ENCODE measurements around the gene SAV1. TPM values are rescaled to one million over a fixed set of nuclear protein-coding genes. Genes with fewer than 3 reads are reported as not detected.

Gene SAV1
- total and polyA plus RNA-seq, 2 of the 13 experiments (the other 11 are each of a cell fraction or from before 2014, with no cell fraction given): 7.3 to 8.2 TPM

DNA sequence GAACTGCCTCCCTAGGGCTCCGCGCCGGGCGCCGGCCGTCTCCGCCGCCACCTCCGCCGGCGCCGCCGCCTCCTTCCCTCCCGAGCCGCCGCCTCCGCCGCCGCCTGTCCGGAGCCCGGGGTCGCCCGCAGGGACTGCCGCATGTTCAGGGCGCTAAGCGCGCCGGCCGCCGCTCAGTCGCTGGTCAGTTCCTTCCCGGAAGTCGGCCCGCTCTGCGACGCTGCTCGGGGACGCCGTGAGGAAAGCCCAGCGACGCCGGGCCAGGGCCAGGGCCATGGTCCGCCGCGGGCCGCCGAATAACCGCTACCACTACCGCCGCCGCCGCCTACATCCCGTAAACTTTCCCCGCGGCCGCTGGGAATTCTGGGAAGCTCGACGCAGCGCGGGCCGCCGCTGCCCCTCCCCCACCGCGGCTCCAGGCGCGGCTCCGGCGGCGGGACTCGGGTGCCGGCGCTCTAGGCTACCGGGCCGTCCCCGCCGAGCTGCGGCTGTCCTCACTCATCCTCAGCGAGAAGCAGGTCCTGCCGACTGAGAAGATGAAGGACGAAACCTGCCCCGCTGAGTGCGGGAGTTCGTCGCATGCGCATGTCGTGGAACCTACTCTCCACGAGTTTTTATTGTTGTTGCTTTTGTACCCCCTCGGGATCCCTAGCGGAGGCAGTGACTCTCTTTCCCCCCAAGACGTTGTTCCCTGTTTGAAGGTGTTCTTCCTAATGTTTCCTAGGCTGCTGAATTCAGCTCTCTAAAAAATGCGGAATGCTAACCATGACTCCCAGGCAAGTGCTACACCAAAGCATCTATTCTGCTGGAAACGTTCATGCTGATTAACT lies at the start of gene SAV1 (continued):
- TF ChIP-seq, protein P1, sequence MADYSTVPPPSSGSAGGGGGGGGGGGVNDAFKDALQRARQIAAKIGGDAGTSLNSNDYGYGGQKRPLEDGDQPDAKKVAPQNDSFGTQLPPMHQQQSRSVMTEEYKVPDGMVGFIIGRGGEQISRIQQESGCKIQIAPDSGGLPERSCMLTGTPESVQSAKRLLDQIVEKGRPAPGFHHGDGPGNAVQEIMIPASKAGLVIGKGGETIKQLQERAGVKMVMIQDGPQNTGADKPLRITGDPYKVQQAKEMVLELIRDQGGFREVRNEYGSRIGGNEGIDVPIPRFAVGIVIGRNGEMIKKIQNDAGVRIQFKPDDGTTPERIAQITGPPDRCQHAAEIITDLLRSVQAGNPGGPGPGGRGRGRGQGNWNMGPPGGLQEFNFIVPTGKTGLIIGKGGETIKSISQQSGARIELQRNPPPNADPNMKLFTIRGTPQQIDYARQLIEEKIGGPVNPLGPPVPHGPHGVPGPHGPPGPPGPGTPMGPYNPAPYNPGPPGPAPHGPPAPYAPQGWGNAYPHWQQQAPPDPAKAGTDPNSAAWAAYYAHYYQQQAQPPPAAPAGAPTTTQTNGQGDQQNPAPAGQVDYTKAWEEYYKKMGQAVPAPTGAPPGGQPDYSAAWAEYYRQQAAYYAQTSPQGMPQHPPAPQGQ (CRISPR knock-in tag; IDR thresholded peaks at IDR 0.05; ENCODE audit: borderline replicate concordance): peak; percentile 44; the same call in 1 of the 2 replicates
- TF ChIP-seq, protein P2, sequence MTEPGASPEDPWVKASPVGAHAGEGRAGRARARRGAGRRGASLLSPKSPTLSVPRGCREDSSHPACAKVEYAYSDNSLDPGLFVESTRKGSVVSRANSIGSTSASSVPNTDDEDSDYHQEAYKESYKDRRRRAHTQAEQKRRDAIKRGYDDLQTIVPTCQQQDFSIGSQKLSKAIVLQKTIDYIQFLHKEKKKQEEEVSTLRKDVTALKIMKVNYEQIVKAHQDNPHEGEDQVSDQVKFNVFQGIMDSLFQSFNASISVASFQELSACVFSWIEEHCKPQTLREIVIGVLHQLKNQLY (CRISPR knock-in tag; IDR thresholded peaks at IDR 0.05): no peak
- TF ChIP-seq, protein P3, sequence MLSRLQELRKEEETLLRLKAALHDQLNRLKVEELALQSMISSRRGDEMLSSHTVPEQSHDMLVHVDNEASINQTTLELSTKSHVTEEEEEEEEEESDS (CRISPR knock-in tag; IDR thresholded peaks at IDR 0.05; ENCODE audit: borderline replicate concordance): peak; percentile 99
- peak; percentile 59; the same call in 1 of the 2 replicates for TF ChIP-seq ZNF598 (CRISPR knock-in tag; IDR thresholded peaks at IDR 0.05; ENCODE audit: borderline replicate concordance)
- TF ChIP-seq ZNF333 (CRISPR knock-in tag; IDR thresholded peaks at IDR 0.05; ENCODE audit: borderline replicate concordance): 0 out of 2 replicates have a peak, but pooled peaks have one; percentile 36
- peak; percentile 69; the same call in 1 of the 2 replicates for TF ChIP-seq ZNF891 (CRISPR knock-in tag; IDR thresholded peaks at IDR 0.05)
- peak; percentile 92 for TF ChIP-seq MED1 (CRISPR knock-in tag; IDR thresholded peaks at IDR 0.05)
- peak; percentile 38; the same call in 1 of the 2 replicates for TF ChIP-seq ZBTB3 (CRISPR knock-in tag; IDR thresholded peaks at IDR 0.05; ENCODE audit: borderline replicate concordance, low read depth)
- TF ChIP-seq, protein P4, sequence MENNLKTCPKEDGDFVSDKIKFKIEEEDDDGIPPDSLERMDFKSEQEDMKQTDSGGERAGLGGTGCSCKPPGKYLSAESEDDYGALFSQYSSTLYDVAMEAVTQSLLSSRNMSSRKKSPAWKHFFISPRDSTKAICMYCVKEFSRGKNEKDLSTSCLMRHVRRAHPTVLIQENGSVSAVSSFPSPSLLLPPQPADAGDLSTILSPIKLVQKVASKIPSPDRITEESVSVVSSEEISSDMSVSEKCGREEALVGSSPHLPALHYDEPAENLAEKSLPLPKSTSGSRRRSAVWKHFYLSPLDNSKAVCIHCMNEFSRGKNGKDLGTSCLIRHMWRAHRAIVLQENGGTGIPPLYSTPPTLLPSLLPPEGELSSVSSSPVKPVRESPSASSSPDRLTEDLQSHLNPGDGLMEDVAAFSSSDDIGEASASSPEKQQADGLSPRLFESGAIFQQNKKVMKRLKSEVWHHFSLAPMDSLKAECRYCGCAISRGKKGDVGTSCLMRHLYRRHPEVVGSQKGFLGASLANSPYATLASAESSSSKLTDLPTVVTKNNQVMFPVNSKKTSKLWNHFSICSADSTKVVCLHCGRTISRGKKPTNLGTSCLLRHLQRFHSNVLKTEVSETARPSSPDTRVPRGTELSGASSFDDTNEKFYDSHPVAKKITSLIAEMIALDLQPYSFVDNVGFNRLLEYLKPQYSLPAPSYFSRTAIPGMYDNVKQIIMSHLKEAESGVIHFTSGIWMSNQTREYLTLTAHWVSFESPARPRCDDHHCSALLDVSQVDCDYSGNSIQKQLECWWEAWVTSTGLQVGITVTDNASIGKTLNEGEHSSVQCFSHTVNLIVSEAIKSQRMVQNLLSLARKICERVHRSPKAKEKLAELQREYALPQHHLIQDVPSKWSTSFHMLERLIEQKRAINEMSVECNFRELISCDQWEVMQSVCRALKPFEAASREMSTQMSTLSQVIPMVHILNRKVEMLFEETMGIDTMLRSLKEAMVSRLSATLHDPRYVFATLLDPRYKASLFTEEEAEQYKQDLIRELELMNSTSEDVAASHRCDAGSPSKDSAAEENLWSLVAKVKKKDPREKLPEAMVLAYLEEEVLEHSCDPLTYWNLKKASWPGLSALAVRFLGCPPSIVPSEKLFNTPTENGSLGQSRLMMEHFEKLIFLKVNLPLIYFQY (CRISPR knock-in tag; IDR thresholded peaks at IDR 0.05; ENCODE audit: borderline replicate concordance): 0 out of 2 replicates have a peak, but pooled peaks have one; percentile 17
- no peak for TF ChIP-seq TOE1 (CRISPR knock-in tag; IDR thresholded peaks at IDR 0.05)
- TF ChIP-seq ZNF234 (CRISPR knock-in tag; conservative IDR thresholded peaks at IDR 0.05): no peak
- peak; percentile 65; the same call in 1 of the 2 replicates for TF ChIP-seq ZNF768 (CRISPR knock-in tag; IDR thresholded peaks at IDR 0.05)
- 0 out of 2 replicates have a peak, but pooled peaks have one; percentile 71 for TF ChIP-seq ZNF383 (CRISPR knock-in tag; IDR thresholded peaks at IDR 0.05; ENCODE audit: borderline replicate concordance)
- no peak for TF ChIP-seq ZNF3 (CRISPR knock-in tag; IDR thresholded peaks at IDR 0.05)
- TF ChIP-seq EP300 (IDR thresholded peaks at IDR 0.05; ENCODE audit: low read depth in 2 of 2, low read length in 2 of 2): peak in 1 of 2 experiments; percentile 13; a peak in 2 of 4 replicates
- TF ChIP-seq EP300 (CRISPR knock-in tag; IDR thresholded peaks at IDR 0.05; ENCODE audit: borderline replicate concordance): no peak
- TF ChIP-seq, protein P5, sequence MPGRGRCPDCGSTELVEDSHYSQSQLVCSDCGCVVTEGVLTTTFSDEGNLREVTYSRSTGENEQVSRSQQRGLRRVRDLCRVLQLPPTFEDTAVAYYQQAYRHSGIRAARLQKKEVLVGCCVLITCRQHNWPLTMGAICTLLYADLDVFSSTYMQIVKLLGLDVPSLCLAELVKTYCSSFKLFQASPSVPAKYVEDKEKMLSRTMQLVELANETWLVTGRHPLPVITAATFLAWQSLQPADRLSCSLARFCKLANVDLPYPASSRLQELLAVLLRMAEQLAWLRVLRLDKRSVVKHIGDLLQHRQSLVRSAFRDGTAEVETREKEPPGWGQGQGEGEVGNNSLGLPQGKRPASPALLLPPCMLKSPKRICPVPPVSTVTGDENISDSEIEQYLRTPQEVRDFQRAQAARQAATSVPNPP (CRISPR knock-in tag; IDR thresholded peaks at IDR 0.05): 0 out of 2 replicates have a peak, but pooled peaks have one; percentile 19
- TF ChIP-seq, protein P6, sequence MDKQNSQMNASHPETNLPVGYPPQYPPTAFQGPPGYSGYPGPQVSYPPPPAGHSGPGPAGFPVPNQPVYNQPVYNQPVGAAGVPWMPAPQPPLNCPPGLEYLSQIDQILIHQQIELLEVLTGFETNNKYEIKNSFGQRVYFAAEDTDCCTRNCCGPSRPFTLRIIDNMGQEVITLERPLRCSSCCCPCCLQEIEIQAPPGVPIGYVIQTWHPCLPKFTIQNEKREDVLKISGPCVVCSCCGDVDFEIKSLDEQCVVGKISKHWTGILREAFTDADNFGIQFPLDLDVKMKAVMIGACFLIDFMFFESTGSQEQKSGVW (CRISPR knock-in tag; IDR thresholded peaks at IDR 0.05; ENCODE audit: borderline replicate concordance): no peak
- TF ChIP-seq HNRNPUL1 (IDR thresholded peaks at IDR 0.05; ENCODE audit: low read depth, low read length): 0 out of 2 replicates have a peak, but pooled peaks have one; percentile 41
